ENCODE data around the gene HNF1A. TPM values are rescaled to one million over a fixed set of nuclear protein-coding genes. Genes with fewer than 3 reads are reported as not detected.
A peak's percentile ranks its signal among the peaks of the same experiment; 100 is the strongest.

Gene HNF1A
- total and polyA plus RNA-seq, 2 of the 13 experiments (the other 11 are each of a cell fraction or from before 2014, with no cell fraction given) = 13.4 to 34.7 TPM

- TF ChIP-seq ZNF605 (CRISPR knock-in tag; IDR thresholded peaks at IDR 0.05) (no peak; the same call in 1 of the 2 replicates), DNMT3B (CRISPR knock-in tag; conservative IDR thresholded peaks at IDR 0.05) (0 out of 2 replicates have a peak, but pooled peaks have one; percentile 34), ZNF615 (CRISPR knock-in tag; IDR thresholded peaks at IDR 0.05; ENCODE audit: borderline replicate concordance) (no peak; the same call in 1 of the 2 replicates), KLF16 (CRISPR knock-in tag; IDR thresholded peaks at IDR 0.05) (peak in 1 of 2 experiments; percentile 69; a peak in 1 of 4 replicates), NFKBIZ (CRISPR knock-in tag; IDR thresholded peaks at IDR 0.05) (no peak), MNT (IDR thresholded peaks at IDR 0.05) (no peak; the same call in 1 of the 2 replicates), ZNF530 (CRISPR knock-in tag; IDR thresholded peaks at IDR 0.05; ENCODE audit: low read depth) (no peak), TEAD3 (CRISPR knock-in tag; optimal IDR thresholded peaks at IDR 0.05; ENCODE audit: borderline replicate concordance) (peak; percentile 83), TAF1 (CRISPR knock-in tag; IDR thresholded peaks at IDR 0.05) (peak; percentile 62; the same call in 1 of the 2 replicates), ZBTB7B (CRISPR knock-in tag; IDR thresholded peaks at IDR 0.05) (peak; percentile 79; the same call in 1 of the 2 replicates), CBX5 (CRISPR knock-in tag; IDR thresholded peaks at IDR 0.05; ENCODE audit: borderline replicate concordance) (0 out of 2 replicates have a peak, but pooled peaks have one; percentile 71), SALL2 (CRISPR knock-in tag; IDR thresholded peaks at IDR 0.05) (peak; percentile 48; the same call in 1 of the 2 replicates), NKX3-1 (CRISPR knock-in tag; IDR thresholded peaks at IDR 0.05) (no peak; the same call in 1 of the 2 replicates), ZNF768 (CRISPR knock-in tag; IDR thresholded peaks at IDR 0.05) (0 out of 2 replicates have a peak, but pooled peaks have one; percentile 34), THYN1 (CRISPR knock-in tag; IDR thresholded peaks at IDR 0.05; ENCODE audit: borderline replicate concordance, low read depth) (no peak), FOXA3 (CRISPR knock-in tag; IDR thresholded peaks at IDR 0.05) (peak; percentile 91), SNAPC5 (CRISPR knock-in tag; IDR thresholded peaks at IDR 0.05; ENCODE audit: borderline replicate concordance) (no peak; the same call in 1 of the 2 replicates), SNAI1 (CRISPR knock-in tag; IDR thresholded peaks at IDR 0.05; ENCODE audit: borderline replicate concordance) (peak; percentile 79; the same call in 1 of the 2 replicates), RORA (CRISPR knock-in tag; IDR thresholded peaks at IDR 0.05) (no peak)
- TF ChIP-seq, protein P1, sequence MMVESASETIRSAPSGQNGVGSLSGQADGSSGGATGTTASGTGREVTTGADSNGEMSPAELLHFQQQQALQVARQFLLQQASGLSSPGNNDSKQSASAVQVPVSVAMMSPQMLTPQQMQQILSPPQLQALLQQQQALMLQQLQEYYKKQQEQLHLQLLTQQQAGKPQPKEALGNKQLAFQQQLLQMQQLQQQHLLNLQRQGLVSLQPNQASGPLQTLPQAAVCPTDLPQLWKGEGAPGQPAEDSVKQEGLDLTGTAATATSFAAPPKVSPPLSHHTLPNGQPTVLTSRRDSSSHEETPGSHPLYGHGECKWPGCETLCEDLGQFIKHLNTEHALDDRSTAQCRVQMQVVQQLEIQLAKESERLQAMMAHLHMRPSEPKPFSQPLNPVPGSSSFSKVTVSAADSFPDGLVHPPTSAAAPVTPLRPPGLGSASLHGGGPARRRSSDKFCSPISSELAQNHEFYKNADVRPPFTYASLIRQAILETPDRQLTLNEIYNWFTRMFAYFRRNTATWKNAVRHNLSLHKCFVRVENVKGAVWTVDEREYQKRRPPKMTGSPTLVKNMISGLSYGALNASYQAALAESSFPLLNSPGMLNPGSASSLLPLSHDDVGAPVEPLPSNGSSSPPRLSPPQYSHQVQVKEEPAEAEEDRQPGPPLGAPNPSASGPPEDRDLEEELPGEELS (CRISPR knock-in tag; IDR thresholded peaks at IDR 0.05) = peak; percentile 78
- TF ChIP-seq, protein P2, sequence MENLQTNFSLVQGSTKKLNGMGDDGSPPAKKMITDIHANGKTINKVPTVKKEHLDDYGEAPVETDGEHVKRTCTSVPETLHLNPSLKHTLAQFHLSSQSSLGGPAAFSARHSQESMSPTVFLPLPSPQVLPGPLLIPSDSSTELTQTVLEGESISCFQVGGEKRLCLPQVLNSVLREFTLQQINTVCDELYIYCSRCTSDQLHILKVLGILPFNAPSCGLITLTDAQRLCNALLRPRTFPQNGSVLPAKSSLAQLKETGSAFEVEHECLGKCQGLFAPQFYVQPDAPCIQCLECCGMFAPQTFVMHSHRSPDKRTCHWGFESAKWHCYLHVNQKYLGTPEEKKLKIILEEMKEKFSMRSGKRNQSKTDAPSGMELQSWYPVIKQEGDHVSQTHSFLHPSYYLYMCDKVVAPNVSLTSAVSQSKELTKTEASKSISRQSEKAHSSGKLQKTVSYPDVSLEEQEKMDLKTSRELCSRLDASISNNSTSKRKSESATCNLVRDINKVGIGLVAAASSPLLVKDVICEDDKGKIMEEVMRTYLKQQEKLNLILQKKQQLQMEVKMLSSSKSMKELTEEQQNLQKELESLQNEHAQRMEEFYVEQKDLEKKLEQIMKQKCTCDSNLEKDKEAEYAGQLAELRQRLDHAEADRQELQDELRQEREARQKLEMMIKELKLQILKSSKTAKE (CRISPR knock-in tag; IDR thresholded peaks at IDR 0.05; ENCODE audit: borderline replicate concordance) = peak; percentile 37; the same call in 1 of the 2 replicates
Measured at GRCh38 chr12:120978296-120979219, at the start of gene HNF1A (continued).

All from HepG2 (cell line).